Nephron (organoid): ENCODE data around the gene LNPEP.

Experiments
- H3K27ac Mint-ChIP-seq, 3 experiments: 2 replicates each; pipeline ENCODE4 v1.8.0; 2020; ENCODE audit warnings: mixed read lengths in 3 of 3, mild to moderate bottlenecking in 2 of 3, moderate library complexity in 1 of 3
- H3K27me3 Mint-ChIP-seq: 2 replicates; pipeline ENCODE4 v1.8.0; 2021; ENCODE audit warnings: low read depth, mild to moderate bottlenecking, moderate library complexity, mixed read lengths
- H3K36me3 Mint-ChIP-seq: 2 replicates; pipeline ENCODE4 v1.8.0; 2020; ENCODE audit warnings: low read depth, mixed read lengths
- H3K4me1 Mint-ChIP-seq: 2 replicates; pipeline ENCODE4 v1.8.0; 2020; ENCODE audit warnings: mixed read lengths
- H3K4me3 Mint-ChIP-seq, 3 experiments: 2 replicates each; pipeline ENCODE4 v1.8.0; 2020; ENCODE audit warnings: mild to moderate bottlenecking in 3 of 3, mixed read lengths in 3 of 3, moderate library complexity in 2 of 3
- H3K9me3 Mint-ChIP-seq: 2 replicates; pipeline ENCODE4 v1.8.0; 2020; ENCODE audit warnings: mixed read lengths
- CTCF ChIP-seq, 3 experiments: fragments of 200-600 bp; sonication (generic); IDR thresholded peaks; one replicate each; pipeline ENCODE4 v1.5.0; 2021; ENCODE audit warnings: antibody characterized with exemption in 3 of 3; ENCODE audit not compliant: unreplicated experiment in 3 of 3

The LNPEP gene

GRCh38 chr5:96961053-96961452 is 25.2 kb downstream of the LNPEP start:
- no peak for TF ChIP-seq CTCF (IDR thresholded peaks at IDR 0.05; ENCODE audit: unreplicated experiment in 3 of 3)
- H3K4me3 Mint-ChIP-seq, result no peak overlapping the region
- H3K4me1 Mint-ChIP-seq, result peaks cover 14% of the 10 kb centered on the region
- peaks cover 23% of the 10 kb centered on the region for H3K36me3 Mint-ChIP-seq
- no peaks in the 10 kb centered on the region for H3K9me3 Mint-ChIP-seq
- H3K27me3 Mint-ChIP-seq, result no peaks in the 10 kb centered on the region
- no peak overlapping the region for H3K27ac Mint-ChIP-seq

- peaks cover 13% of the 10 kb centered on the region for H3K36me3 Mint-ChIP-seq
- TF ChIP-seq CTCF (IDR thresholded peaks at IDR 0.05; ENCODE audit: unreplicated experiment in 3 of 3), result no peak
- H3K27ac Mint-ChIP-seq, result no peak overlapping the region
Observed at GRCh38 chr5:96962540-96962991, 26.7 kb downstream of the LNPEP start.

GRCh38 chr5:96963267-96963666 is 27.4 kb downstream of the LNPEP start:
- no peaks in the 10 kb centered on the region for H3K9me3 Mint-ChIP-seq
- H3K36me3 Mint-ChIP-seq, result peaks cover 9% of the 10 kb centered on the region
- H3K4me1 Mint-ChIP-seq, result peaks cover 21% of the 10 kb centered on the region
- no peaks in the 10 kb centered on the region for H3K27me3 Mint-ChIP-seq
- no peak for TF ChIP-seq CTCF (IDR thresholded peaks at IDR 0.05; ENCODE audit: unreplicated experiment in 3 of 3)
- no peak overlapping the region for H3K27ac Mint-ChIP-seq
- H3K4me3 Mint-ChIP-seq, result no peak overlapping the region

More at GRCh38 chr5:96962540-96962991, 26.7 kb downstream of the LNPEP start:
- Mint-ChIP-seq H3K27me3 (no peaks in the 10 kb centered on the region), H3K4me1 (peaks cover 14% of the 10 kb centered on the region), H3K4me3 (no peak overlapping the region), H3K9me3 (no peaks in the 10 kb centered on the region)

- TF ChIP-seq CTCF (IDR thresholded peaks at IDR 0.05; ENCODE audit: unreplicated experiment in 3 of 3), result no peak
- no peaks in the 10 kb centered on the region for H3K9me3 Mint-ChIP-seq
- peaks cover 31% of the 10 kb centered on the region for H3K4me1 Mint-ChIP-seq
- no peak overlapping the region for H3K4me3 Mint-ChIP-seq
- H3K27me3 Mint-ChIP-seq, result peaks cover 5% of the 10 kb centered on the region
- H3K36me3 Mint-ChIP-seq, result peaks cover 5% of the 10 kb centered on the region
- H3K27ac Mint-ChIP-seq, result no peak overlapping the region
Observed at GRCh38 chr5:96966801-96967200, 30.9 kb downstream of the LNPEP start.

- H3K4me3 Mint-ChIP-seq, result no peak overlapping the region
- H3K4me1 Mint-ChIP-seq, result peaks cover 32% of the 10 kb centered on the region
- H3K27me3 Mint-ChIP-seq, result peaks cover 5% of the 10 kb centered on the region
- TF ChIP-seq CTCF (IDR thresholded peaks at IDR 0.05; ENCODE audit: unreplicated experiment in 3 of 3), result no peak
- H3K9me3 Mint-ChIP-seq, result no peaks in the 10 kb centered on the region
- peak overlapping the region in 1 of 3 experiments; percentile 65 for H3K27ac Mint-ChIP-seq
- peaks cover 5% of the 10 kb centered on the region for H3K36me3 Mint-ChIP-seq
Observed at GRCh38 chr5:96967400-96967799, 31.5 kb downstream of the LNPEP start.

- Mint-ChIP-seq H3K36me3 (peaks cover 5% of the 10 kb centered on the region), H3K27ac (peak overlapping the region; percentile 32 to 65 (median 45)), H3K4me3 (no peak overlapping the region), H3K9me3 (no peaks in the 10 kb centered on the region), H3K27me3 (peaks cover 5% of the 10 kb centered on the region), H3K4me1 (peaks cover 33% of the 10 kb centered on the region)
- no peak for TF ChIP-seq CTCF (IDR thresholded peaks at IDR 0.05; ENCODE audit: unreplicated experiment in 3 of 3)
Observed at GRCh38 chr5:96968074-96968473, 32.2 kb downstream of the LNPEP start.
